Activated CD4-positive, alpha-beta T cell treated with anti-CD3 and anti-CD28 coated beads, Interleukin-2, amount 10 ng/mL, durations not matched to agents 24 days and 14 days (primary cell): ENCODE data around the gene AUH. TPM values are rescaled to one million over a fixed set of nuclear protein-coding genes. Genes with fewer than 3 reads are reported as not detected.

Experiments used
- DNase-seq: peaks from one replicate; pipeline ENCODE4 v3.0.0; 2022
- H3K27ac Mint-ChIP-seq: one replicate; pipeline ENCODE4 v1.8.0; 2022; ENCODE audit warnings: mild to moderate bottlenecking, mixed read lengths
- H3K27me3 Mint-ChIP-seq: one replicate; pipeline ENCODE4 v1.8.0; 2022; ENCODE audit warnings: mixed read lengths
- H3K36me3 Mint-ChIP-seq: one replicate; pipeline ENCODE4 v1.8.0; 2022; ENCODE audit warnings: low read depth, mild to moderate bottlenecking, mixed read lengths
- H3K4me1 Mint-ChIP-seq: one replicate; pipeline ENCODE4 v1.8.0; 2021; ENCODE audit warnings: mixed read lengths
- H3K4me3 Mint-ChIP-seq: one replicate; pipeline ENCODE4 v1.8.0; 2022; ENCODE audit warnings: mild to moderate bottlenecking, moderate library complexity, mixed read lengths
- H3K9me3 Mint-ChIP-seq: one replicate; pipeline ENCODE4 v1.8.0; 2021; ENCODE audit warnings: mixed read lengths
- intact Hi-C: fragments of 100-400 bp; cut with micrococcal nuclease; formaldehyde crosslinking; loops from one replicate; pipeline ENCODE4 v1.15.1; 2023
- total RNA-seq: library from RNA; stranded (reverse); gene quantifications from 2 replicates; pipeline ENCODE4 v1.2.3, GENCODE V29; 2022

Gene AUH
- total RNA-seq, 1 donor from 2014 or later = 49.5 TPM

- DNase-seq = peak; percentile 94
- intact Hi-C loops = loop anchor here (1.0 to 5.0 kb wide), 3 partner anchors 13 to 87 kb away; no protein-coding TSS in a partner anchor
- Mint-ChIP-seq H3K27ac (peak overlapping the region; percentile 98), H3K27me3 (no peaks in the 10 kb centered on the region), H3K36me3 (peaks cover 19% of the 10 kb centered on the region), H3K4me3 (peak overlapping the region; percentile 81), H3K9me3 (no peaks in the 10 kb centered on the region), H3K4me1 (peaks cover 55% of the 10 kb centered on the region)
These were observed 196.8 kb downstream of the AUH start for GRCh38 chr9:91164724-91165520.

Other genes with a start within 250 kb of the AUH start
- 122 and 127 TPM in 2 replicates for gene NFIL3, start 61.9 kb upstream of the AUH start, total RNA-seq